Measurements from ENCODE around the gene ESYT1.
"Not testable (repeated sequence)": the region's sequence is repeated elsewhere in the genome, so short reads cannot be mapped to it uniquely, and the experiment has no call there.

ESYT1 gene

GRCh38 chr12:56114084-56114483, 14.0 kb upstream of the ESYT1 start:
- TF ChIP-seq, protein P1, sequence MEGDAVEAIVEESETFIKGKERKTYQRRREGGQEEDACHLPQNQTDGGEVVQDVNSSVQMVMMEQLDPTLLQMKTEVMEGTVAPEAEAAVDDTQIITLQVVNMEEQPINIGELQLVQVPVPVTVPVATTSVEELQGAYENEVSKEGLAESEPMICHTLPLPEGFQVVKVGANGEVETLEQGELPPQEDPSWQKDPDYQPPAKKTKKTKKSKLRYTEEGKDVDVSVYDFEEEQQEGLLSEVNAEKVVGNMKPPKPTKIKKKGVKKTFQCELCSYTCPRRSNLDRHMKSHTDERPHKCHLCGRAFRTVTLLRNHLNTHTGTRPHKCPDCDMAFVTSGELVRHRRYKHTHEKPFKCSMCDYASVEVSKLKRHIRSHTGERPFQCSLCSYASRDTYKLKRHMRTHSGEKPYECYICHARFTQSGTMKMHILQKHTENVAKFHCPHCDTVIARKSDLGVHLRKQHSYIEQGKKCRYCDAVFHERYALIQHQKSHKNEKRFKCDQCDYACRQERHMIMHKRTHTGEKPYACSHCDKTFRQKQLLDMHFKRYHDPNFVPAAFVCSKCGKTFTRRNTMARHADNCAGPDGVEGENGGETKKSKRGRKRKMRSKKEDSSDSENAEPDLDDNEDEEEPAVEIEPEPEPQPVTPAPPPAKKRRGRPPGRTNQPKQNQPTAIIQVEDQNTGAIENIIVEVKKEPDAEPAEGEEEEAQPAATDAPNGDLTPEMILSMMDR (IDR thresholded peaks at IDR 0.05; ENCODE audit: insufficient read depth, low read depth, low read length, missing control alignments), result no peak
- no peak overlapping the region for H3K4me3 ChIP-seq (ENCODE audit: low read depth, low read length)
- DNase-seq (ENCODE audit: low read depth), result no peak

DNA sequence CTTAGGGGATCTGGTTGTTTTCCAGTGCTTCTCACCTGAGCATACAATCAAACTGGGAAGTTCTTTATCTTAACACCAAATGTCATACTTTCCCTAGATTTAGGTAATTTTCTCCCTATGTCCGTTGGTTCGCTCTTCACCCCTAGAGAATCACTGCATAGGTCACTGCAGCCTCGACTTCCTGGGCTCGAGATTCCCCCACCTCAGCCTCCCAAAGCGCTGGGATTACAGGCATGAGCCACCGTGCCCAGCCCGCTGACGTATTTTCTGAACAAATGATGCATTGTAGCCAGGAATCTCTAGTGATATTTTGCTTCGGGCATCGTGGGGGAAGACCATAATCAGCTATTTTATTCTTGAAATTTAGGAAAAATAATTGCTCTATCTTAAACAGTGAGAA, 12.7 kb upstream of the ESYT1 start:
- TF ChIP-seq, protein P1 (IDR thresholded peaks at IDR 0.05; ENCODE audit: insufficient read depth, low read depth, low read length, missing control alignments), result no peak
- H3K4me3 ChIP-seq (ENCODE audit: low read depth, low read length), result peak overlapping the region; percentile 98
- no peak for DNase-seq (ENCODE audit: low read depth)

DNA sequence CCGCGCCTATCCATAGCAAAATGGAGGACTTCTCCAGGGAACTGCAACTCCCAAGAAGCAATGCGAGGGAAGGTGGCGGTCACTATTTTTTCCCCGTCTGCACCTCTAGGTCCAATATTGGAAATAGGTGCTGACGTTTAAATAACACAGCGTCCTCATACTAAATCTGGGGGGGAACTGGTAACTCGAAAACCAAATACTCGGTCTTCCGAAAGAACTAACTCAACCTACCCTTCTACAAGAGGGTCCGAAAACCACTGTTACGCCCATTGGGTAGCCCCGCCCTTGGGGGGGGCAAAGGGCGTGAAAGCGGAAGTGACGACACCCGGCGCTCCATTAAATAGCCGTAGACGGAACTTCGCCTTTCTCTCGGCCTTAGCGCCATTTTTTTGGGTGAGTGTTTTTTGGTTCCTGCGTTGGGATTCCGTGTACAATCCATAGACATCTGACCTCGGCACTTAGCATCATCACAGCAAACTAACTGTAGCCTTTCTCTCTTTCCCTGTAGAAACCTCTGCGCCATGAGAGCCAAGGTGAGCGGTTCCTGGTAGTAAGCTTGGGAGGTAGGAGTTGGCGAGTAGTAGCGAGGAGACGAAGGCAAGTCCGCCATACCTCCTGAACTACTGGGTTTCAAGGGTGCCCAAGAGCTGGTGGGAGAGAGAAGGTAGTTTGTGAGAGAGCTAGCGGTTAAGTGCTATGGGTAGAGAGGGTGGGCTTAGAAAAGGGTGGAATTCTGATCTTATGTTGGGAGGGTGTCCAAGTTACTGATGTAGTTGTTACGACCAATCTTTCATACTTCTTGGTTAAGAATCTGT, 11.6 kb upstream of the ESYT1 start, which contains the start of gene RPL41:
TSS of gene RPL41 (plus strand) at position 367 of the 815 bp plus-strand sequence.
- TF ChIP-seq, protein P1 (IDR thresholded peaks at IDR 0.05; ENCODE audit: insufficient read depth, low read depth, low read length, missing control alignments), result no peak
- peak within 1 kb of the TSS; percentile 98 for H3K4me3 ChIP-seq (ENCODE audit: low read depth, low read length)
- DNase-seq (ENCODE audit: low read depth), result peak; percentile 96

GRCh38 chr12:56117082-56117706, 10.9 kb upstream of the ESYT1 start:
- not testable (repeated sequence) for DNase-seq (ENCODE audit: low read depth)
- H3K4me3 ChIP-seq (ENCODE audit: low read depth, low read length), result peak overlapping the region; percentile 98

DNA sequence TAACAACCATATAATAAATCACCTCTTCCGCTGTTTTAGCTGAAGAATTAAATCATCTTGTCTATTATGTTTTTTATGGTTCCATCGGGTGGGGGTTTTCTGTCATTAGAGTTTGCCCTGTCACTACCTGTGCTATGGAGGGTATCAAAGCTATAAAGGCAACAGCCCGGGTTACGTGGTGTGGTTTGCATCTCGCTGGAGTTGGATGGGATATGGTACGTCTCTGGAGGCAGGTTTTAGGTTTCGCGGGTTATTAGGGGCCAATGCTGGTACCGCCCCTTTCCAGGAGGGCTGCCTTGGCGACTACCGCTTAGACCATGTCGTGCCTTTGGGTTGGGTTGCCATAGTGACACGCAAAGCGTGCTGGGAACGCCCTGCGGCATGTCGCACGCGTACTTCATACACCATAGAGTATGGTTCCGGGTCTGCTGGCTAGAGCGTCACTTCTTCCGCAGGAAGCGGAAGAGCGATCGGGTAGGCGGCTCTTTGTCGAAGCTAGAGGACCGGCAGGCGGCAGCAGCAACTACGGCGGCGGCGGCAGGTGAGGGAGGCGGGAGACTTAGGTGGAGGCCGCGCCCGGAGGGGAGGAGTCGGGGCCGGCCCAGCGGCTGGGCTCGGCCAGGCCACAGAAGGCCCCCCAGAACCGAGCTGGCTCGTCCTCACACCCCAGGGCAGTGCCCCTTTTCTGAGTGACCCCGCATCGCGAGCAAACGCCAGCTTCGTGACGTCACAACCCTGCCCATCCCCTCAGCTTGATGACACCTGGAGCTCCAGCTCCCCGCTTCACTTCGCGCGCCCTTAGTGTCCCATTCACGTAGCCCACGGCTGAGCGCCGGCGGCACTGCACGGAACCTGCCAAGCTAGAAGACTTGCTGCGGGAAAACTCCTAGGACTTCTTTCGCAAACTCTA, 10.0 kb upstream of the ESYT1 start, which contains the start of gene ZC3H10:
TSS of gene ZC3H10 (plus strand) at position 489 of the 910 bp plus-strand sequence. CDS start 2,297 bp downstream, outside the sequence.
- TF ChIP-seq, protein P1 (IDR thresholded peaks at IDR 0.05; ENCODE audit: insufficient read depth, low read depth, low read length, missing control alignments), result peak; percentile 45
- H3K4me3 ChIP-seq (ENCODE audit: low read depth, low read length), result peak within 1 kb of the TSS; percentile 98
- peak; percentile 100 for DNase-seq (ENCODE audit: low read depth)

GRCh38 chr12:56118688-56119357, 9.2 kb upstream of the ESYT1 start:
- H3K4me3 ChIP-seq (ENCODE audit: low read depth, low read length), result peak overlapping the region; percentile 78
- no peak for DNase-seq (ENCODE audit: low read depth)
- TF ChIP-seq, protein P1 (IDR thresholded peaks at IDR 0.05; ENCODE audit: insufficient read depth, low read depth, low read length, missing control alignments), result no peak
